ENCODE results near the gene UPF2.

The UPF2 gene

DNA sequence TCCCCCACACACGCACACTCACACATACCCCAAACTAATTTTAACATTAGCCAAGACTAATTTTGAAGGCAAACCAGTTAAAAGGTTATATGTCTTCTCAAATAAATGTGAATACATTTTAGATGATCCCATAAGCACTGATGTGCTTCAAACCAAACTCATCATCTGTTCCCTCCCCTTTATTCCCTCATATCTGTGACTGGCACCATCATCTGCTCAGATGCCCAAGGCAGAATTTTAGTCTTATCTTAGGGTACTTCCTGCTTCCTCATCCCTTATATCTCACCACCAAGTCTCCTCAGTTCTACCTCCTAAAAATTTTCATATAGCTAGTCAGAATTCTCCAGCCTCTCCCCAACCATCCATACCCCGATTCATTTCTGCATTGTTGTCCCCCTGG is 80.4 kb downstream of the UPF2 start:
- DNase-seq (ENCODE audit: low read depth): no peak

DNA sequence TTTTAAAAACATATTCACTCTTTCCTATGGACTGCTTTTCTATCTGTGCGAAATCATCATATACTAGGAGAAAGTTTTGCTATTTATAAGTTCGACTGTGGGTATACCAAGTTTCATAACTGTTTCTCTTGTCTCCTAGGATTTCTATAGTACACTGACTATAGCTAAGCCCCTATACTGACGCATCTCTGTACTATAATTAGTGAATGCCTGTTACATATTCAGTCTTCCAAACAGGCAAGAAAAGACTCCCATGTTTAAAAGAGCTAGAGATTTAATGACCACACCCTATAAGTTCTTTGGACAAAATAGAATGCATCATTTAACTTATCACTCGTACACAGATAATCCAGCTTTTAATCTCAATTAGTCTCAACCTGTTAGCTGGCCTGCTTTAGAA is 80.8 kb downstream of the UPF2 start:
- no peak for DNase-seq (ENCODE audit: low read depth)

DNA sequence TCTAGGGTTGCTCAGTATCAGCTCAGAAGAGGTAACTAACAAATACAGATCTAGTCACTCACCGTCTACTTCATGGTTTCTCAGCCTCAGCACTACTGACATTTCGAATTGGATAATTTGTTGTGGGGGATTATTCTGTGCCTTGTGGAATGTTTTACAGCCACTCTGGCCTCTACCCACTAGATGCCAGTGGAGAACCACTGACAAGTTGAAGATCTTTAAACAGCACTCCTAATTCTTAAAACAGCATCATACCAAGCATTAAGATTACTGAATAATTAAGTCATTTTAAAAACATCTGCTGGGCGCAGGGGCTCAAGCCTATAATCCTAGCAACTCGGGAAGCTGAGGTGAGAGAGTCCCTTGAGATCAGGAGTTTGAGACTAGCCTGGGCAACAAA is 82.6 kb downstream of the UPF2 start:
- DNase-seq (ENCODE audit: low read depth): no peak

DNA sequence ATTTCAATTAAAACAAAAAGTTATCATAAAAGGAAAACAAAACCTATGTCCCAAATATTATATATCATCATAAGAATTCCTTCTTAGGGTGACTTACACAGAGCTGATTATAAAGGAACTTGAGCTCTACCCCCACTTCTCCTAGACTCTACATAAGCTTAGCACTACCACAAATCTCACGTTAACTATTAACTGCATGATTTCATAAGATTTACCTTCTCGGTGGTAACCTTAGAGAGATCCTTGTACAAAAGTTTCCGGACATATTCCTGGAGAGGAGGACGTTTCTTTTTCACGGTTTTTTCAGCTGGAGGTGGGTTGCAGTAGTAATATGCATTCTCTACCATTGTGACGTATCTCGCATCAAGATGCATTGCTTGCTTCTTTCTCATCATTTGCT is 83.7 kb downstream of the UPF2 start:
- no peak for DNase-seq (ENCODE audit: low read depth)

DNA sequence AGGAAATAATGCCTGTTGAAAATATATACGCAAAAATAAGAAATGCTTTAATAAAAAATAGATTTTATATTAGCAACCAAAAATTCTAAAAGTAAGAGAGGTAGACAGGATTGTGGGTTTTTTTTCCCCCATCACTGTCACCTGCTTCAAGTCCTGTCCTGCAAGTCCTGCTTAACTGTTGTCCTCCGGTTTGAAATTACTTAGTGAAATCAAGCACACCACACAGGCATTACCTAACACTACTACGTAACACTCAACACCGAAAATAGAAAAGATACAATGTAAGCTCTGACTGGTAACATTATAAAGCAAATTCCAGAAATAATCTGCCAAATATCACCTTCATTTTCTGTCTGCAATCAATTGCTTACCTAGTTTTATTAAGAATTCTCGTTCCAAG is 90.9 kb downstream of the UPF2 start:
- no peak for DNase-seq (ENCODE audit: low read depth)

DNA sequence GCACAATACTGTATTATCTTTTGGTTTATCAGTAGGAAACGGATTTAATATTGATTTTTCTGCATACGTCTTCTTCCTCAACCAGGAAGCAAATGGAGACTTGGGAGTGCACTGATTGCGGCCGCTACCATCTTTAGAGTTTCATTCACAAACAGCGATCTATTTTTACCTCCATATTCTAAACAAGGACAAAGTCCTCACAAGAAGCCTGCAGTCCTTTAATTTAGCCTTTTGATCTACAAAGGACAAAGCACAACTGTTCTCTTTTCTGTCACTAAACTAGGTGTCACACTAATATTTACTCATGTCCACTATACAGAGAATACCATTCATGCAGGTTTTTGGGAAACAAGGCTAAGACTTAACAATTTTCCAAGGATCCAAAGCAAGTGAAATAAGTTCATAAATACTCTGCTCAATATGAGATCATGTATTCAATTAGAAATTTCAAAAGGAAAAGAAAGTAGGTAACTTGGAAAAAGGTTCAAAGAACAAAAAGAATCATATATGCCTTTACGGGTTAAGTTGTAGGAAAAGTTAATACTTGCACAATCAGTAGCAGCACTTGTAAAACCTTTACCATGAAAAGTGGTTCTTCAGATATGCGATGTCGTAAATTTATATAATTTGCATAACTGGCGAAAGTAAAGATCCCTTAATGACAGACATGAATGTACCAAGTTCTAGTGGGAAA is 92.1 kb downstream of the UPF2 start:
- no peak for DNase-seq (ENCODE audit: low read depth)

DNA sequence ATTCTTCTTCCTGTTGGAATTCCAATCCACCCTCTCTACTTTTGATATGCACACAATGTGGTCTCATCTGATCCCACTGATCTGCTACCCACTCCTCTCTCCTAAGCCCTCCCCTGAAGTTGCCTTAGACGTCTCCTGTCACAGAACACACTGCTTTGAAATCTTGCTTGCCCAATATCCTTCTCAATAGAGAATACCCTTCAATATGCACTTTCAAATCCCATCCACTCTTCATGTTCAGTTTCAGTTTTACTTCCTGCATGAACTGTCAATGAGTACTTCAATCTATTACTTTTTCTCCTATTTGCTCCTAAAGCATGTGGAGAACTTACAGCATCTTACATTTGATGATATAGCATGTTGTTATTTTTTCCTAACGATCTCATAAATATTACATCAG is 93.5 kb downstream of the UPF2 start:
- DNase-seq (ENCODE audit: low read depth): no peak

DNA sequence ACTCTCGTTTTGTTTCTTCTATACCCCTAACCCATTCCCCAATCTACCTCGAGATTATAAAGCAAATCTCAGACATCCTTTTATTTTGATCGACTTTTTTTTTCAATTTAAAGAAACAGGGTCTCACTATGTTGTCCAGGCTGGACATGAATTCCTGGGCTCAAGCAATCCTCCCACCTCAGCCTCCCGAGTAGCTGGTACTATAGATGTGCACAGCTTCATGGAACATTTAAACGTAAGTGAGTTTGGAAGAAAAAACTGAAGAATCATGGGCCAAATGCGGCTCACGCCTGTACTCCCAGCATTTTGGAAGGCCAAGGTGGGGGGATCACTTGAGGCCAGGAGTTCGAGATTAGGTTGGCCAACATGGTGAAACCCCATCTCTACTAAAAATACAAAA is 96.0 kb downstream of the UPF2 start:
- DNase-seq (ENCODE audit: low read depth): no peak

DNA sequence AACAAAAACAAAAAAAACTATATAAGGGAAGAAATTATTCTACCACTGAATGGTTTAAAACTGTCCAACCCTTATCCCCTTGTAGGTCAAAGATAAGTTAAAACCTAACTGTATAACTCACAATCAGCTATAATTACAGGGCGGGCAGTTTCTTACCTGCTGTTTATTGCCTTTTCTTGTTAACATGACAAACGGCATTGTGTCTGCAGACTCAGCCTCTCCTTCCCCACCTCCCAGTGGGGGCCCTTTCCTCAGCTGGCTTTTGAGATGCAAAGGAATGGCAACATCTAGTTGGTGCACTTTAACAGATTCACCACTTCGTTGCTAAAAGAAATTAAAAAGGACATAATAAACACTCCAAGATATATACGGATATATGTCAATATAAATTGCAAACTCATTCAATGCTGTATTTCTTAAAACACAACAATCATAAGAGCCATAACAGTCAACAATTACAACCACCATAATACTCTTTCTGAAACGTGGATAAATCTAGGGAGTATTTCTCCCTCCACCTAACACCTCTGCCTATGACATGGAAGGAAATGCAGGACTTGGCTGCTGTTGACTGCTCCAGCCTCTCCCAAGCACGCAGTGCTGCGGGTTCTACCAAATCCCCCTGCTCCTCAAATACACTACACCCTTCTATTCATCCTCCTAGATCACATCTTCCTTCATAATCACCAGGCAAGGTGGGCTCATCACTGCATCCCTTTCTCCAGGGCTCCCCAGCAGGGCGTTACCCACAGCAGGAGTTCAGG is 106.0 kb downstream of the UPF2 start:
- DNase-seq (ENCODE audit: low read depth): no peak

DNA sequence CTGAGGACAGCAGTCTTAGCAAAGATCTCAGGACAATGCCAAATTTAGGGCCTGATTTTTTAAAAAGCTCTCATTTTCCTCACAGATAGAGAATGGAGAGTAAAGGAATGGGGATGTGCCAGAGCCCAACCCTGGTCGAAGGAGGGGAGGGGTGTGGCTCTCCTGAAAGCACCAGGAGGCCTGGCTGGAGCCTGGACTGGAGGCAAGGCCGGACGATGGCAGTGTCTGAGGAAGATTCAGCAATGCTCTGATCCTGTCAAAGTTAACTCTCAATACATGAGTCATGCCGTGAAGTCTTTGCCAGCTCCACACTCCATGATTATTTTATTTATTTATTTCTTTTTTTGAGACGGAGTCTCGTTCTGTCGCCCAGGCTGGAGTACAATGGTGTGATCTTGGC is 108.3 kb downstream of the UPF2 start:
- DNase-seq (ENCODE audit: low read depth): no peak

DNA sequence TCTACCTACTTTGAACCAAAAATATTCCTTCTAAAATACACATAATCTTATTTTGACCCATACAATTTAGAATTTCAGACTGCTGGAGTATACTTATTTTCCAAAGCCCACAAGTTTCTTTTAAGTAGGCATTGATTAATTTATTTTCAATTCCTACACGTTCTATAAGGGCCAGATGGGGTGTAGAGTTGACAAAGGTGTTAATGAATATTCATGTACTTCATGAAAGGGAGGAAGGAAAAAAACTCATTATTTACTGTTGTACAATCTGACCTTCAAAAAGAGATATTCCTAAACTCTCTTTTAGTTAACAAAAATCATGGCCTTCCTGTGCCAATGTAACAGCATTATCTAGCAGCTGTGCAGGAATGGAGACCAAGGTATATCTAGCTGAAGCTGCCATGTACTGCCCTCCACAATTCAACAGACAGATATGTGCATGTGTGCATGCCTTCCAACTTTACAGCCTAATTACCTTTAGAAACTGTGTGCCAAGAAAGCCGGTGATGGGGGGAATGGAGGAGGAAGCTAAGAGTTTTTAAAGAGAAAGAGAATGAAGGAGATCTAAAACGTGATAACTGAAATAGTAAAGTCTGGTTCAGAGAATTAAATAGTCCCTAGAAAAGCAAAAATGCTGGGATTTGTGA is 108.9 kb downstream of the UPF2 start:
- DNase-seq (ENCODE audit: low read depth): no peak

DNA sequence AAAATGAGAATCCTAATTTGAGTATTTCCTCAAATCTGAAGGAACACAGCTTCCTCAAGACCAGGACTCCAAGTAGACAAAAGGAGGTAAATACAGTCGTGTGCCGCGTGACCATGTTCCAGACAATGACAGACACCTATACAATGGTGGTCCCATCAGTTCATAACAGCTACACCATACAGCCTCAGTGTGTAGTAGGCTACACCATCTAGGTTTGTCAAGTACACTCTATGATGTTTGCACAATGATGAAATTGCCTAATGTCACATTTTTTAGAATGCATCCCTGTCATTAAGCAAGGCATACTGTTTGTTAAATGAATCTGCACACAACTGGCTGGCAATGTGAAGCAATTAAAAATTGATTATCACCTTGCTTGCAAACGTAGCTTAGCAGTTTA is 111.6 kb downstream of the UPF2 start:
- no peak for DNase-seq (ENCODE audit: low read depth)

DNA sequence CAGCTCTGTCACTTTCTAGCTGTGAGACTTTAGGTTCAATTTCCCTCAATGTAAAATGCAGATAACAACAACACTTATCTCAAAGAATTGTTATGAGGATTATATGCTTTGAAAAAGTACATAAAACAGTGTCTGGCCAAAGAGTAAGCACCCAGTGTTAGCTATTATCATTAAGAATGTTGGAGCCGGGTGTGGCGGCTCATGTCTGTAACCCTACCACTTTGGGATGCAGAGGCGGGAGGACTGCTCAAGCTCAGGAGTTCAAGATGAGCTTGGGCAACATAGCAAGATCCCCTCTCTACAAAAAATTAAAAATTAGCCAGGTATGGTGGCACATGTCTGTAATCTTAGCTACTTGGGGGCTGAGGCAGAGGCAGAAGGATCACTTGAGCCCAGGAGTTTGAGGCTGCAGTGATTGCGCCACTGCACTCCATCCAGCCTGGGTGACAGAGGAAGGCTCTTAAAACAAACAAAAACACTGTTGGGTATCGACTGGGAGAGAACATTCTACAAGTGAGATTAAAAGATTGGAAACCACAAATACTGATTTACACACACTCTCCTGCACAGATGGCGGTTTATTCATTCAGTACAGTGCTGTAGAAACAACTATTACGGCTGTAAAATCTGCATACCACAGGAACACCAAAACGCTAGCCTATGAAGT is 112.2 kb downstream of the UPF2 start:
- no peak for DNase-seq (ENCODE audit: low read depth)

DNA sequence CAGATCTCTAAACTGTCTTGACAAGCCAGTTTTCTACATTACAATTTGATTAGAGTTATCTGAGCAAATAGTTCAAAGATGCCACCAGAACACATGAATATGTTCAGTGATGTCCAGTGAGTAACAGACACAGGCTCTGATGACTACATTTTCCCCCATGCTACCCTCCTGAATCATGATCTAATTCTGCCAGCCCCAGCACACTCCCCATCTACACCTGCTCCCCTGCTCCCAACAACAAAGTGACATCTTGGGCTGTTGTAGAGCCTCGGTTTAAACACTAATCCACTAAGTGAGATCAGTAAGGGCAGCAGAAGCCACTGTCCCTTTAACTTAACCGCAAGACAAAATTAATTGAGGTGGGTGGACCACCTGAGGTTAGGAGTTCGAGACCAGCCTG is 114.9 kb downstream of the UPF2 start:
- no peak for DNase-seq (ENCODE audit: low read depth)

DNA sequence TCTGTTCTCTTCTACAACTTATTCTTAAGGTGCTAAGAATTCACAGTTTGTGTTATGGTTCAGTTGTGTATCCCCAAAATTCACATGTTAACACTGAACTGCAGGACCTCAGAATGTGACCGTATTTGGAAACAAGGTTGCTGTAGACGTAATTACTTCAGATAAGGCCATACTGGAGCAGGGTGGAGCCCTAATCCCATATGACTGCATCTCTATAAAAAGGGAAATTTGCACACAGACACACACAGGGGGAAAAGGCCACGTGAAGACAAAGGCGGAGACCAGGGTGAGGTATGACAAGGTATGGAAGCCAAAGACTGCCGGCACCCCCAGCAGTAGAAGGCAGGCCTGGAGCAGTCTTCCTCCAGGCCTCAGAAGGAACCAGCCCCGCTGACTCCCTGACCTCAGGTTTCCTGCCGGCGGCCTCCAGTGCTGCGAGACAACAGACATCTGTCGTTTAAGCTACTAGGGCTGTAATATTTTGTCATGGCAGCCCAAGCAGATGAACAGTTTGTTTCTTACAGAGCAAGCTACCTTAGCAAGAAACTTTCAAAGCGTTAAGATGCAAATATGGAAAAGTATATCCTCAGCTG is 120.7 kb downstream of the UPF2 start:
- DNase-seq (ENCODE audit: low read depth): no peak

DNA sequence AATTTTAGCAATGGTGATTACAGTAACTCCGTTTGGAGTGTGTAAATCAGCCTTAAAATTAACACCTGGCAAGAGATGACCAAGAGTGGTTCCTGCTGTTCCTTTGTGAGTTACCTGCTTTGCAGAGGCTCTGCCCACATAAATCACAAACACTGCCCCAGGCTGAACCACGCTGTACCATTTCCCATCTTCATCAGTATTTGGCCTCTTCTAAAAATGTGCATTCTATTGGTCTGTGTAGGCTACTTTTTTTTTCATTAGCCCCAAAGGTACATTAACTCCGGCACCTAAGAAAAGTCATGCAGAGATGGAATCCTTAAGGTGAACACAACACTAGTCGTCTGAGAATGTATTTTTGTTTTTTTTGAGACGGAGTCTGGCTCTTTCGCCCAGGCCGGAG is 123.3 kb downstream of the UPF2 start:
- DNase-seq (ENCODE audit: low read depth): no peak

DNA sequence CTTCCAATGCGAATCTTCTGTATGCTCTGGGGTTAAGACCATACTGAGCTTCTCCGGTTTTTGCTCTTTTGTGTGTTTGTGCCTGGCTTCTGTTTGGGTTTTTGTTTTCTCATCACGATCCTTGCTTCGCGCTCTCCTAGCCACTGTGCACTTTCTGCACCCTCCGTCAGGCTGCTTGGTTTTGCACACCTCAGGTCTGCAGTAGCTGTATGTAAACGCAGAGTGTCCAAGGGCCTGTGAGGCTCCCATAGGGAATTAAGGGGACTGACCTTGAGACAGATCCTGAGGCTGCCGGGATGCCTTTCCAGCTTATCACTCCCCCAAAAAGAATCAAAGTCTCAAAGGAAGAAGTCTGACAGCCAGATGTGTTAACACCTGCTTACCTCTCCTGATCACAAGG is 124.2 kb downstream of the UPF2 start:
- no peak for DNase-seq (ENCODE audit: low read depth)

DNA sequence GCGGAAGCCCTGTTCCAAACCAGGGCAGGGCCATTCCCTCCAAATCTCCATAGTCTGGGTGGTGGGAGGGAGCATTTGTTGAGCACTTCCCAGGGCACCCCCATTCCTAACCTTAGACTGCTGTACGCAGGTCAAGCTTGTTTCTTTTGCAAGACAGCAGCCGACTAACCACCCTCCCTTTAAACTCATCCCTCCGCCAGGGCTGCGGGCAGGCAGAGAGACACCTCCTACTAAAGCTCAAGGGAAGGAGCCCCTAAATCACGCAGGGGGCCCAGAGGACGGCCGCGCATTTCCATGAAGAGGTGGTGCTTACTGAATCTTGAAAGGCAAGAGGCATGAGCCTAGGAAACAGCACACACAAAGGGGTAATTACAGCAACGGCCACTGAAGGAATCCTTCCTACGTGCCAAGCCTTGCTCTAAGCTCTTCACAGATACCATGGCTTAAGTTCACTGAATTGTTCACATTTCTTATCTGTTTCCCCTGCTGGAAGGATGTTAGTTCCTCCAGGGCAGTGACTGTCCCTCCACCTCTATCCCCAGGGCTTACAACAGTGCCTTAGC is 129.4 kb downstream of the UPF2 start:
- DNase-seq (ENCODE audit: low read depth): no peak

DNA sequence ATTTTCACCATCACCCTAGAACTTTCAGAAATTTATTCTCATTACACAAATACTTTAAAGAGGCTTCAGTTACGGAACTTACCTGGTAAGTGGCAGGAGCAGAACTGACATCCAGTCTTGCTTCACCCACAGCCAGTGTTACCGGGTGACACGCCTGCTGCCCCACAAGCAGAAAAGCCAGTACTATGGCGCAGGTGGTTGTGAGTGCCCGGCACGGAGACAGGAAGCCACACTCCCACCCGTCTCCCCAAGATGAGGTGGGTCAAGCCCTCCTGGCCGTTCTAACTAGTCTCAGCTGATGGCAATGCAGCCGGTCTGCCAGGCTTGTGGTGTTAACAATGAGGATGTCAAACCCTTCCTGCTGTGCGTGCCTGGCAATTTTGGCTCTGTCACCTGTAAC is 132.5 kb downstream of the UPF2 start:
- DNase-seq (ENCODE audit: low read depth): no peak

DNA sequence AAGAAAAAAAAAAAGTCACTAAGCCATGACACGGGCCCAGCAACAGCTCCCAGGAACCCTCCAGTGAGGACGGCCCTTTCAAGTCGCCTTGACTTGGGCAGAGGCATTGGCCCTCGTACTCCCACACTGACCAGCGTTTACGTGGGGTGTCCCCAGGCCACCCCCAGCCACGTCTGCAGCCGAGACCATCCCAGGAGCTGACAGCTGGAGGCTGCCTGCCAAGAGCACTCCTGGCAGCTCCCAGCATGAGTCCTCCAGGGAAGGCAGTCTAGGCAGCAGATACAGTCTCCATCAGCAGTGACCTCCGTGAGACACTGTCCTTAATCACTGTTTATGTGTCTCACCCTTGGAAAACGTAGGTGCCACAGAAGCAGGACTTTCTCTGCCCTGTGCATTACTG is 133.0 kb downstream of the UPF2 start:
- DNase-seq (ENCODE audit: low read depth): no peak

DNA sequence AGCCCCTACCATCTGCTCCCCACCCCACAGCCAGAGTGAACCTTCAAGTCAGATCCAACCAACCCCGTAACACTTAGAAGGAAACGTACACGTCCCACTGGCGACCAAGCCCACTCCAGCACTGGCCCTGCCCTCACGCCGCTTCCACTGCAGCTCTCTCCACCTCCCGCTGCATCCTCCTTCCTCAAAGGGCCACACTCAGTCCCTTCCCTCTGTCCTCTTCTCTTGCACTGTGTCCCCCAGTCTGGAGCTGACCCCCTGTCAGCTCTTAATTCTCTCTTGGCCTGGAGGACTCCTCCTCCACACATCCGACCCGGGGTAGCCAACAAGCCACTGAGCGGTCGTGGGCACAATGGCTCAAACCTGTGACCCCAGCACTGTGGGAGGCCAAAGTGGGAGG is 133.6 kb downstream of the UPF2 start:
- DNase-seq (ENCODE audit: low read depth): no peak

DNA sequence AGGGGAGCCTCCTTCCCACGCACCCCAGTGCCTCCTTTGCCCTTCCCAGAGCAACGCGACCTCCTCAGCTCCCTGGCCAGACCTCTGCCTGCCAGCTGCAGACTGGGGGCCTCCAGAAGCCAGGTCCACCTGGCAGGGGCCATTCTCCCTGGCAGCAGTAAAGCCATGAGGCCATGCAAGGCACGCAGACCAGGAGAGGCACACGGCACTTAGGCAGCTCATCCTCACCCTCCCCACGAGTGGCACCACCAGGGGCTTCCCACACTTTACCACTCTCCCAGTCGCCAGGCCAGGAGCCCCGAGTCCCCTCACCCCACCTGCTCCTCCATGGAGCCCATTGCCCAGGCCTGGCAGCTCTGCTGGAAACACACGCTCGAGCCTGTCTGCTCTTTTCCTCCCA is 134.1 kb downstream of the UPF2 start:
- DNase-seq (ENCODE audit: low read depth): no peak
